HG02885 (cell line): Measurements from ENCODE around the gene CMTM2.
"Not testable (repeated sequence)": the region's sequence is repeated elsewhere in the genome, so short reads cannot be mapped to it uniquely, and the experiment has no call there.

Source experiments
- ATAC-seq: cut with Tn5 transposase; IDR thresholded peaks from one replicate; pipeline ENCODE4 v1.9.1; 2021; ENCODE audit warnings: mild to moderate bottlenecking; ENCODE audit not compliant: unreplicated experiment, poor library complexity

The CMTM2 gene

GRCh38 chr16:66604376-66605176 is 25.3 kb downstream of the CMTM2 start, which contains the start of gene CMTM3:
Gene CMTM3 (plus strand): TSS chr16:66604704. CDS start chr16:66604806, 102 bp downstream.
- peak; percentile 73 for ATAC-seq

GRCh38 chr16:66605177-66605978 is 26.1 kb downstream of the CMTM2 start:
- ATAC-seq = peak; percentile 29

GRCh38 chr16:66605979-66606751 is 26.9 kb downstream of the CMTM2 start:
- peak; percentile 44 for ATAC-seq

DNA sequence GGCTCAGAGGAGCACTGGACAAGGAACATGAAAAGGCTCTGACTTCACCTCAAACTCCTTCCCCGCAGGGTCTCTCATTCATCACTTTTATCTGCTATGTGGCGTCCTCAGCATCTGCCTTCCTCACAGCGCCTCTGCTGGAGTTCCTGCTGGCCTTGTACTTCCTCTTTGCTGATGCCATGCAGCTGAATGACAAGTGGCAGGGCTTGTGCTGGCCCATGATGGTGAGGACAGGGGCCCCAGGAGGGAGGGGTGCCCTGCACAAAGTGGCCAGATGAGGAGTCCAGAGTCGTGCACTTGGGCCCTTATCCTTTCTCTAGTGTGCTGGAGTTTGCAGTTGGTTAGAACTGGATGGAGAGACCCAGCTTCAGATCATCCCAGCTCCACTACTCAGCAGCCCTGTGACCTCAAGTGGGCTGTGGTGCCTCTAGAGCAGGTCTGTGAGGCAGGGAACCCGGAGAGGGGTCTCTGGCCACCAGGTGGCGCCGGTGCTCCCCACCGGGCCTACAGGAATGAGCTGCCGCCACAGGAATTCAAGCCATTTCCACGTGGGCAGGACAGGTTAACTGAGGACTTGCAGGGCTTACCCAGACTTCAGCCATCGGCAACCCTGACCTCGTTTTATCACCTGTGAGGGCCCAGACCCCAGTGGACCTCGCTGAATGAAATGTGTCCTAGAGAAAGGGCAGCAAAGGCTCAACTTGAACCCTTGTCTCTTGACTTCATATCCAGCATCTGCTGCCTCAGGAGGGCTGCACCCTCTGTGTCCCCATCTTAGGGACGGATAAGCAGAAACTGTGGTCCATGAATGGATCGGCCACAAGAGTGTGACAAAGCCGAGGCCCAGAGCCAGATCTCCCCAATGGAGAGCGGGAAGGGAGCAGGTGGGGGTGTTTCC is 29.2 kb downstream of the CMTM2 start:
- ATAC-seq = peak; percentile 38

DNA sequence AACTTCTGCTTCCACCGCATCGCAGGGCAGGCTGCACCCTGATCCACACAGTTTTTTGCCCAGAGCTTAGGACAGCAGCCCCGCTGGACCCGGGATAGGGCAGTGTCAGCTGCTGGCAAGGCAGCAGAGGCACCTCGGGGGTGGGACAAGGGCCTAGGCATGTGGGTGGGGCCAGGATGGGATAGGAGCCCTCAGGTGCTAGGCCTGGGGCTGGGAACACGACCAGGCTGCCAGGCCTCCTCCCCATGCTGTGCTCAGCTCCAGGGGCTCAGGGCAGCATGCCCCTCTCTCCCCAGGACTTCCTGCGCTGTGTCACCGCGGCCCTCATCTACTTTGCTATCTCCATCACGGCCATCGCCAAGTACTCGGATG is 29.9 kb downstream of the CMTM2 start:
- ATAC-seq = no peak

DNA sequence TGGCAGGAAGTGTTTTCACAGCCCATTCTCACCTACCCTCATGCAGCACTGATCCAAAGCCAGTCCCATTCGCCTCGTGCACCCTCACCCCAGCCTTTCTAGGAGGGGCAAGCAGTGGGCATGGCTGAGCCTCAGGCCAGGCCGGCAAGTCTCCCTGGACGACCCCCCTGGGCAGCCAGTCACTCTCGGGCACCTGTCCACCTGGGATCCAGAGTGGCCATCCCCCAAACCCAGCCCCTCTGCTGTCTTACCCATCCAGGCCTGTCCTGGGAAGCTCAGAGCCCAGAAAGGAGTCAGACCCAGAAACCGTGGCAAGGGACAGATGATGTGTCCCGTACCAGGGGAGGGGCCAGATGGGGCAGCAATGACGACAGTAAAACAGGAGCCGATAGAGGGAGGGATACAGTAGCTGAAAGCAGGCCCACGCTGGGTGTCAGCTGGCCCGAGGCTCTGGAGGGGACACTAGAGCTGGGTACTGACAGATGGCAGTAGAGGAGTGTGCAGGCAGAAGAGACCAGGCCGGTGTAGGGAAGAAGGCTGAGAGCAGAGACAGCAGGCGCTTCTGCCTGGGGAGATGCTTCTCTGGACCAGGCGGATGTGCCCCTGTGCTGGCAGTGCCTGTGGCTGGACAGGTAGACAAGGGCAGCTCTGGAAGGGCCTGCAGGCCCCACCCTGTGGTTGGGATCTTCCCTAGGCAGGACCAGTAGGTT is 31.0 kb downstream of the CMTM2 start:
- no peak for ATAC-seq

DNA sequence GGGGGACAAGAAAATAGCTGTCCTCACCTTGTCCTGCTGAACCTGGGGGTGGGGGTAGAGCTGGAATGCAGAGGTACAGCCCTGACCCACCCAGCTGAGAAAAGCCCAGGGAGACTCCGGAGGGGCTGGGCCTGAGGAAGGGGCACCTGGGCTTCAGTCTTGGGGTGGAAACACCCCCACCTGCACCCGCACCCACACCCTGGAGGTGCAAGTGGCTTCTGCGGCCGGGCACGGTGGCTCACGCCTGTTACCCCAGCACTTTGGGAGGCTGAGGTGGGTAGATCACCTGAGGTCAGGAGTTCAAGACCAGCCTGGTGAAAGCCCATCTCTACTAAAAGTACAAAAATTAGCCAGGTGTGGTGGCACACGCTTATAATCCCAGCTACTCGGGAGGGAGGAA is 32.6 kb downstream of the CMTM2 start:
- not testable (repeated sequence) for ATAC-seq

- no peak for ATAC-seq
These were observed 33.2 kb downstream of the CMTM2 start for GRCh38 chr16:66612422-66612821.

GRCh38 chr16:66614161-66614802 is 35.0 kb downstream of the CMTM2 start:
- no peak for ATAC-seq

GRCh38 chr16:66616169-66616568 is 36.9 kb downstream of the CMTM2 start:
- ATAC-seq = no peak

DNA sequence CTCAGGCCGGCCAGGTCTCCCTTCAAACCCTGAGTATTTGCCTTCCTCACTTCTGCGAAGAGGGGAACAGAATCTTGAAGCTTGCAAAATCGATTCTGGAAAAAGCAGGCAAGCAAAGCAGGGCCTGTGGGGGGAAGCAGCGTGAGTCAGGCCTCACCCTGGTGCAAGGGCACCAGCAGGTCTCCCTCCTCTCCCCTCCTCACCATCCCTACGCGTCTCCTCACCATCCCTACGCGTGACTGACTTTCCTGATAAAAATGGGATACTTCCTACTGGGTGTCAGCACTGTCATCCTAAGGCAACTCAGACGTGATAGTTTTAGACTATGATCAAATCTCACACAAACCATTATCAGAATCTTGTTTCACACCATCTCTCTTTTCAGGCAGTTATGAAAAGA is 37.3 kb downstream of the CMTM2 start:
- no peak for ATAC-seq

- no peak for ATAC-seq
These were observed 37.8 kb downstream of the CMTM2 start for GRCh38 chr16:66617010-66617434.

DNA sequence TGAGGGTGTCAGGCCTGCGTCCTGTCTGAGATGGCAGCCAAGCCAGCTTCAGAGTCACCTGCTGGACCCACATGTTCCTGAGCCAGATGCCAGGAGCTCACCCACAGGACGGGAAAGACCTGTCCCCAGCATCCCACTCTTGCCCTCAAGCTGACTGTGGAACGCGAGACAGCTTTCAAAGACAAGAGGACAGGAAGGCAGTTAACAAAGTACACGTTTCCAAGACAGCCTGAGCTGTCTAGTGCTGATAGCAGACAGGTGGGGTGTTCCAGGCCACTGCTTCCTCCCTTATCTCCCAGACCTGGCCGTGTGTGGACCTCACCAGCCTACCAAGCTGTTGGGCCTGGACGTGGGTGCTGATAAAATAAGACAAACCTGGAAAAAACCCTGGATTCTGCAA is 38.5 kb downstream of the CMTM2 start:
- no peak for ATAC-seq

GRCh38 chr16:66618588-66619375 is 39.5 kb downstream of the CMTM2 start:
- ATAC-seq = no peak

DNA sequence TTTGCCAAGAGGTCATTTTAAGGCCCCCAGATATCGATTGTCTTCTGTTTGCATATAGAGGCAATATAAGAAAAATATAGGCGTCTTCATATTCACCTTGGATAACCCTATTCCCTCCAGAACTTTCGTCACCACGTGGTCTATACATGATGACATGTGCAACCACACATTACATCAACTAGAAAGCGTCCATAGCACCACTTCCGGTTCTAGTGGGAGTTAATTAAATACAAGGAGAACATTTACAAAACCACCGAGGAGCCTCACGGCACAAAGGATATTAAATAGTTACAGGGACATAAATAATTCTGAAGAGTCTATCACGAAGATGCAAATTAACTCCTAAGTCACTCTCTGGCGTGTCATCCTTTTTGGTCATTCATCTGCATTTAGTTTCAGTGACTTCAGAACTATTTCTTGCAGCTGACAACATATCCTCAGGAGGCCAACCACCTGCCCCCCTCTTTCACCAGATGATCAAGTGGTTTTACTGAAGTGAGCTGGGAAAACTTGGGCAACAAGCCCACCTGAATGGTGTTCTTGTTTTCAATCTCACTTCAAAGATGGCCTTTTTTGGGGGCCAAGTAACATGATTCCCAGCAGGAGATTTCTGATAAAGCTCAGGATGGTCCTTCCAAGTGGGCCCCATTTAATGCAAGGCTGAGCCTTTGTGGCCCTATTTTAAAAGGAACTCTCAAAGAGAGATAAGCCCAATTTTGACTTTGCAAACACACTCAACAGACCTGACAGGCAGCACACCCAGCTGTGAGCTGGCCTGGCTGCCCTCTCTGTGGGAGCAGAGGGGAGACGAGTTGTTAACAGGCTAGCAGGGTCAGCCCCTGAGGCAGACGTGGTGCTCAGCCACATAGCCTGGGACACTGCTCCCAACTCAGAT is 40.5 kb downstream of the CMTM2 start:
- no peak for ATAC-seq

DNA sequence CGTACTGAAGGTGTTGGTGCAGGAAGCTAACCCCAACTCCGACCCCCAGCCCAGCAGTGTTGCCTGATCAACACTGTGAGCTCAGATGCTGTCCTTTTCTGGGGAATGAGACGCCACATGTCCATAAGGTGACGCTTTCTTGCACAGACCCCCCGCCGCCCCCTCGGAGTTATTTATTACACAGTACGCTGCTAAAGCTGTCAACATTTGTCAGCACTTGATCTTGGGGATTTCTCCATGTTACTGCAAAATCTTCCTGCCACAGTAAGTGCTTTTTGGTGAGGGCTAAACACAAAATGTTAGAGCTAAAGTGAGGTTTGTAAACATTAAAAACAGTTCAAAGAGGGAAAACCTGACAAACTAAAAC is 41.1 kb downstream of the CMTM2 start:
- no peak for ATAC-seq

DNA sequence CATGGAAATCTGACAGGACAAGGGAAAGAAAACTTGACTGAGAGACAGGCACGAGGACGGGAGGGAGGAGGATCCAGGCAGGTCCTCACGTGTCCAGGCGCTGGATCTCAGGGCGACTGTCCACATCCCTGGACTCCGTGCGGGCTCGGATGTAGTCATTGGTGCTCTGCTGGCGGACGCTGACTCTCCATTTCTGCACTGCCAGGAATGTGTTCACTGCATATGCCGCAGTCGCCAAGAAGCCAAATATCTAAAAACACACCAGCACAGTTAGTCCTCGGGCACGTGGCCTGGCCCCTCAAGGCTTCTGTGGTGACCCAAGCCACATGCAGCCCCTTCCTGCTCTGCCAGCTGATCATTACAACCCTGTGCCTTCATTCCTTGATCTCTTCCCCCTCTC is 42.7 kb downstream of the CMTM2 start:
- ATAC-seq = no peak
